NCI-H774 (cell line): ENCODE results near the gene SEZ6L.

Source experiments
- DNase-seq: peaks from one replicate; lab custom pipeline; 2025; lab: John Stamatoyannopoulos, UW

The SEZ6L gene

GRCh38 chr22:26298605-26299310 lies 129.5 kb downstream of the SEZ6L start:
- DNase-seq, result no peak

GRCh38 chr22:26302726-26303125 lies 133.5 kb downstream of the SEZ6L start:
- DNase-seq, result no peak

GRCh38 chr22:26303475-26303874 lies 134.2 kb downstream of the SEZ6L start:
- no peak for DNase-seq

GRCh38 chr22:26304730-26305129 lies 135.5 kb downstream of the SEZ6L start:
- DNase-seq, result no peak

GRCh38 chr22:26308467-26308866 lies 139.2 kb downstream of the SEZ6L start:
- DNase-seq, result no peak

- no peak for DNase-seq
These were observed 141.4 kb downstream of the SEZ6L start for GRCh38 chr22:26310616-26311015.

- DNase-seq, result no peak
These were observed 144.0 kb downstream of the SEZ6L start for GRCh38 chr22:26313291-26313690.

GRCh38 chr22:26314171-26314570 lies 144.9 kb downstream of the SEZ6L start:
- DNase-seq, result no peak

- no peak for DNase-seq
These were observed 145.4 kb downstream of the SEZ6L start for GRCh38 chr22:26314656-26315055.

GRCh38 chr22:26316732-26317285 lies 147.5 kb downstream of the SEZ6L start:
- DNase-seq, result no peak

GRCh38 chr22:26318975-26319374 lies 149.7 kb downstream of the SEZ6L start:
- DNase-seq, result no peak

- no peak for DNase-seq
These were observed 151.2 kb downstream of the SEZ6L start for GRCh38 chr22:26320447-26320846.

- DNase-seq, result no peak
These were observed 152.2 kb downstream of the SEZ6L start for GRCh38 chr22:26321469-26321913.

GRCh38 chr22:26322179-26322905 lies 153.1 kb downstream of the SEZ6L start:
- no peak for DNase-seq

- DNase-seq, result no peak
These were observed 153.8 kb downstream of the SEZ6L start for GRCh38 chr22:26323013-26323412.

- no peak for DNase-seq
These were observed 154.9 kb downstream of the SEZ6L start for GRCh38 chr22:26324150-26324549.

- DNase-seq, result no peak
These were observed 156.4 kb downstream of the SEZ6L start for GRCh38 chr22:26325641-26326040.

GRCh38 chr22:26326803-26327202 lies 157.5 kb downstream of the SEZ6L start:
- no peak for DNase-seq

- DNase-seq, result no peak
These were observed 158.0 kb downstream of the SEZ6L start for GRCh38 chr22:26327306-26327705.

GRCh38 chr22:26328221-26328620 lies 159.0 kb downstream of the SEZ6L start:
- DNase-seq, result no peak

GRCh38 chr22:26330971-26331625 lies 161.8 kb downstream of the SEZ6L start:
- peak; percentile 87 for DNase-seq

GRCh38 chr22:26333088-26333800 lies 164.0 kb downstream of the SEZ6L start:
- DNase-seq, result no peak
